Measurements from ENCODE around the gene DDX41.
A peak's percentile ranks its signal among the peaks of the same experiment; 100 is the strongest.

DDX41 gene

GRCh38 chr5:177479774-177480173 lies 37.0 kb downstream of the DDX41 start:
- Histone ChIP-seq H3K4me1 (peaks cover 21% of the 10 kb centered on the region), H3K27me3 (no peaks in the 10 kb centered on the region), H3K9me3 (no peaks in the 10 kb centered on the region), H3K36me3 (no peaks in the 10 kb centered on the region), H3K4me3 (ENCODE audit: low read depth, low read length) (peak overlapping the region; percentile 27)
- no peak for DNase-seq
- no peak for TF ChIP-seq CTCF (IDR thresholded peaks at IDR 0.05; ENCODE audit: low read depth, low read length)

- Histone ChIP-seq H3K4me1 (peaks cover 21% of the 10 kb centered on the region), H3K27me3 (no peaks in the 10 kb centered on the region), H3K36me3 (no peaks in the 10 kb centered on the region), H3K9me3 (no peaks in the 10 kb centered on the region), H3K4me3 (ENCODE audit: low read depth, low read length) (peak overlapping the region; percentile 27)
- no peak for TF ChIP-seq CTCF (IDR thresholded peaks at IDR 0.05; ENCODE audit: low read depth, low read length)
- peak; percentile 77 for DNase-seq
These were observed 37.8 kb downstream of the DDX41 start for GRCh38 chr5:177478711-177479646.

- H3K4me3 ChIP-seq (ENCODE audit: low read depth, low read length) = no peak overlapping the region
- 0 out of 2 replicates have a peak, but pooled peaks cover under 1% of the 10 kb centered on the region for H3K36me3 ChIP-seq
- TF ChIP-seq CTCF (IDR thresholded peaks at IDR 0.05; ENCODE audit: low read depth, low read length) = no peak
- DNase-seq = peak; percentile 8
- no peaks in the 10 kb centered on the region for H3K27me3 ChIP-seq
- H3K4me1 ChIP-seq = peaks cover 21% of the 10 kb centered on the region
- no peaks in the 10 kb centered on the region for H3K9me3 ChIP-seq
These were observed 38.9 kb downstream of the DDX41 start for GRCh38 chr5:177477701-177478477.

GRCh38 chr5:177476531-177477233 lies 40.1 kb downstream of the DDX41 start:
- Histone ChIP-seq H3K4me3 (ENCODE audit: low read depth, low read length) (no peak overlapping the region), H3K4me1 (peaks cover 26% of the 10 kb centered on the region), H3K9me3 (no peaks in the 10 kb centered on the region), H3K36me3 (peaks cover 12% of the 10 kb centered on the region), H3K27me3 (no peaks in the 10 kb centered on the region)
- no peak for TF ChIP-seq CTCF (IDR thresholded peaks at IDR 0.05; ENCODE audit: low read depth, low read length)
- peak; percentile 59 for DNase-seq

GRCh38 chr5:177475563-177476427 lies 41.0 kb downstream of the DDX41 start:
- no peak overlapping the region for H3K4me3 ChIP-seq (ENCODE audit: low read depth, low read length)
- no peaks in the 10 kb centered on the region for H3K27me3 ChIP-seq
- DNase-seq = no peak
- peaks cover 21% of the 10 kb centered on the region for H3K36me3 ChIP-seq
- peaks cover 30% of the 10 kb centered on the region for H3K4me1 ChIP-seq
- no peaks in the 10 kb centered on the region for H3K9me3 ChIP-seq
- TF ChIP-seq CTCF (IDR thresholded peaks at IDR 0.05; ENCODE audit: low read depth, low read length) = no peak
